Measurements from ENCODE around the gene TRAM2.

Gene TRAM2

GRCh38 chr6:52524918-52525317 is 51.9 kb downstream of the TRAM2 start:
- no peak for DNase-seq

DNA sequence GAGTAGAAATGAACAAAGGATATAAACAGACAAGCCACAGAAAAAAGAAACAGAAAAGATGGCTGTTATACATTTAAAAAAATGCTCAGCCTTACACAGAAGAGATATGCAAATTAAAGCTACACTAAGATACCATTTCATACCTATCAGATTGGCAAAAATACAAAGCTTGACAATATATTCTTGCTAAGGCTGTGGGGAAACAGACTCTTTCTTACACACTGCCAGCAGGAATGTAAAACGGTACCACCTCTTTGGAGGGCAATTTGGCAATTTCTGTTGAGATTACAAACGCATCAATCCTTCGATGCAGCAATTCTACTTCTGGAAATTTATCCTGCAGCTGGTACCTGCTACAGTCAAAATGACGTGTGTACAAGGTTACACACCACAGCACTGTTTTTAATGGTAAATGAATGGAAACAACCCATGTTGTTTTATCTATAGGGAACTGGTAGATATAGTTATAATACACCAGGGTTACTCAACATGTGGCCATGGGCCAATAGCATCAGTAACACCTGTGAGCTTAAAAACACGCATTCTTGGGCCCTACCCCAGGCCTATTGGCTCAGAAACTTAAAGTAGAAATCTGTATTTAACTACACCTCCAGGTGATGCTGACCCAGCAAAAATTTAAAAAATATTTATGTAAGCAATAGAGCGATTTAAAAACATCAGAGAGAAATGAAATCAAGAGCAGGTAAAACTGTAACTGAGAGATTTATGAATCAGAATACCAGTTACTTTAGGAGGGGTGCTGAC is 53.3 kb downstream of the TRAM2 start:
- DNase-seq, result no peak

- no peak for DNase-seq
Measured at GRCh38 chr6:52522655-52523054, 54.2 kb downstream of the TRAM2 start.

DNA sequence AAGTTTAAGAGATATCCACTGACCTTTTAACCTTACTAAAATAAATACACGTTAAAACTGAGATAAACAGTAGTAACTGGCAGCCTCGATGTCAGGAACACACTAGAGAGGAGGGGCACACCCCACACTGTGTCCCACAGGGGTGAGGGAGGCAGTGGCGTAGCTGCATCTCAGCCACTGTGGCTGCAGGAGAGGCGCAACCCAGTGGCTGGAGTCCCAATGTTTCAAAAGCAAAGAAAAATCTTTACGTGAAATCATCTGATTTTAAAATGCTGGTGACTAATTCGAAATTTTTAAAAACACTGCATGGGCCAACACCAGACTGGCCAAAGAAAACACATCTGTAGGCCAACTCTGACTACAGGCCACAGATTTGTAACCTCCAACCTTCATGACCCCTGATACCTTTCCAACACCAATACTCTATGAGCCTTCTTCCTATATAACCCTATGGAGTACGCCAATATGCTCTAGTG is 54.7 kb downstream of the TRAM2 start:
- no peak for DNase-seq

DNA sequence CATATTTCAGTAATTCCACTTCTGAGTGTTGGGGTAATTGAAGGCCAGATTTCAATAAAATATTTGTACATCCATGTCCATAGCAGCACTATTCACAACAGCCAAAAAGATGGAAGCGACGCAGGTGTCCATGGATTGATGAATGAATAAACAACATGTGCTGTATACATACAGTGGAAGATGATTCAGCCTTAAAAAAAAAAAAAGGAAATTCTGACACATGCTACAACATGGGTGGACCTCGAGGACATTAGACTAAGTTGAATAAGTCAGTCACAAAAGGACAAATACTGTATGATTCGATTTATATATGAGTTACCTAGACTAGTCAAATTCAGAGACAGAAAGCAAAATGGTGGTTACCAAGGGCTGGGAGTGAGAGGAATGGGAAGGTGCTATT is 57.2 kb downstream of the TRAM2 start:
- no peak for DNase-seq

- DNase-seq, result no peak
Measured at GRCh38 chr6:52518279-52518945, 58.4 kb downstream of the TRAM2 start.

DNA sequence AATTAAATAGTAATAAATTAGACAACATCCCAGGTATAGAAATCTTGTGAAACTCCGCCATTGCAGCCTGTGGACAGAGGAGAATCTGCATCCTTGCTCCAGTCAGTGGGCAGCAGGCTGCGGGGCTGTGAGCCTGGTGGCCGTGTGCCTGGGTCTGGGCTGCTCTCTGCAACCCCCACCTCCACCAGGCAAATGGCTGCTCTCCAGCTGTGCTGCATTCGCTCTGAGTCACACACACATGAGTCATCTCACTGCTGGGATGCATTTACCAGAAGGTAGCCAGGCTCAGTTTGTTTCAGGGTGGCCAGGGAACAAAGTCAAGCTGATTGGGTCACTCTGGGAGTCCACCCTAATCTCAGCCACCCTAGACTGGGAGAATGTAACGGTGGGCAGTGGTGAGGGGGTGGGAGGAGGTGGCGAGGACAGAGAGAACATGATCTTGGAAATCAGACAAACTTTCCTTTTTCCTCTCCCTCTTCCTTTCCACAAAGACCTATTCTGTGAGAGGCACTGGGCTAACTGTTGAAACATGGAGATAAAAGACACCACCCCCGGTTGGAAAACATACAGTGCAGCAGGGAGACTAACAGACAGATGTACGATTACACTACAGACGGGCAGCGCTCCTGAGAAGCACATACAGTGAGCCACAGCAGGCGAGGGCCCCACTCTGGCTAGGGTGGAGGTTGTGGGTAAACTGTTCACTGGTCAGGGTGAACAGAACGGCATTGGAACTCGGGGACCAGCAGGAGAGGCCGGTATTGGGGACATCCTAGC is 59.2 kb downstream of the TRAM2 start:
- DNase-seq, result no peak

GRCh38 chr6:52516943-52517342 is 59.9 kb downstream of the TRAM2 start:
- DNase-seq, result no peak

DNA sequence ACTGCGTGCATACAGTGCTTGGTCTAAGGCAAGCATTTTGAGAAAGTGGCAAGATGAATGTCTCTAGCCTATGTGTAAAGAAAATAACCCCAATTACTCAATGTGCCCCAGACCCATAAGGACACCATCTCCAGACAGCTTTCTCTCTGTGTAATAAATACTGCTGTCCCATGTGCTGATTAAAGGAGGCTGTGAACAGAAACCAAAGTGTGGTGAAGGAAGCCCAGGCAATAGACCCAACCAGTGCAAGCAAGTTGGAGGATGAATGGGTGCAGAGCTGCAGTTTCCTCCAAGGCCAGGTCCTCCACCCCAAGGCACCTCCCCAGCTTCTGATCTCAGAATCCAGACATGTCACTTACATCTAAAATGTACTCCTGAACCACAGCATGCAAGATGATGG is 60.6 kb downstream of the TRAM2 start:
- DNase-seq, result no peak

DNA sequence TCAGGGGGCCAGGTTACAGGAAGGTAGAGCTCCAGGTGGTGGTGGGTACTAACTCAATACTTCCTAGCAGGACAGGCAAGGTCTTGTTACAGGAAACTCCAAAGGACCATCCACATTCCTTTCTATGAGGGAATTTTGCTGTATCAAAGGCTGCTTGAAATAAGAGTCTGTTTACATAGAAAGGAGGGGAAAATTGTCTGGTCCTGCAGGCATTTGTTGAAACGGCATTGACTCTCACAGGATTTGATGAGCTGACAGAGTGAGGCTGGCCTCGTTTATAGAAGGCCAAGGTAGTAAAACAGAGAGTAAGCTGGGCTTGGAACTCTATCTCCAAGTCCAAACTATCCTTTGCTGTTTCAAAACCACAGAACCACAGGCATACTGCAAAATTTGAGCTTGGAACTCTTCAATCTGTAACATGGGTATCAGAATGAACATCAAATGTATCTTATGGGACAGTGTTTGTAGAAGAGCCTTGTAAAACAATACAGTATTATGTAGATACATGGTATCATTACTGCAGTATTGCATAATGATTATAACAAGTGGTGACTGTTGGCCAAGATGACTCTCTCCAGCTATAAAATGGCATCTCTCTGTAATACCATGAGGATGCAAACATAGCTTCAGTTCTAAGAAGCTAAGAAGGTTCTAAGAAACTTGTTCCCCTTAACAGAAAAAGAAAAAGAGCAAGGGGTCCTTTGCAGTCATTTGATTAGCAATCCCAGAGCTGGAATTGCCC is 61.5 kb downstream of the TRAM2 start:
- DNase-seq, result no peak

- no peak for DNase-seq
Measured at GRCh38 chr6:52514514-52514913, 62.3 kb downstream of the TRAM2 start.

- no peak for DNase-seq
Measured at GRCh38 chr6:52513896-52514295, 63.0 kb downstream of the TRAM2 start.

DNA sequence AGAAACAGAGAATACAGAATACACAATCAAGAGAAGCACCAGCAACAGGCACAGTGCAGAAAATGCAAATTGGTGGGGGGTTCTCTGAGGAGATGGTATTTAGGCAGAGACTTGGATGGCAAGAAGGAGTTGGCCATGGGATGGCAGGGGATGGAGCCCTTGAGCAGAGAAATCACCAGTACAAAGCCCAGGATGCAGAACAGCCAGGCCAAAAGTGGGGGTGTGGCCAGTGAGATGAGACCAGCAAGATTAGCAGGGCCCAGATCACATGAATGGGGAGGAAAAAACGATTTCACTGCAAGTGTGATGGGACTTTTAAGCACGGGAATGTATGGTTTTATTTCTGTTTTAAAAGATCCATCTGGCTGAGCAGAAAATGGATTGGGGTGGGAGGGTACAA is 63.4 kb downstream of the TRAM2 start:
- no peak for DNase-seq

- no peak for DNase-seq
Measured at GRCh38 chr6:52512199-52512598, 64.7 kb downstream of the TRAM2 start.

- DNase-seq, result no peak
Measured at GRCh38 chr6:52511572-52512151, 65.2 kb downstream of the TRAM2 start.

GRCh38 chr6:52511163-52511562 is 65.7 kb downstream of the TRAM2 start:
- DNase-seq, result no peak

DNA sequence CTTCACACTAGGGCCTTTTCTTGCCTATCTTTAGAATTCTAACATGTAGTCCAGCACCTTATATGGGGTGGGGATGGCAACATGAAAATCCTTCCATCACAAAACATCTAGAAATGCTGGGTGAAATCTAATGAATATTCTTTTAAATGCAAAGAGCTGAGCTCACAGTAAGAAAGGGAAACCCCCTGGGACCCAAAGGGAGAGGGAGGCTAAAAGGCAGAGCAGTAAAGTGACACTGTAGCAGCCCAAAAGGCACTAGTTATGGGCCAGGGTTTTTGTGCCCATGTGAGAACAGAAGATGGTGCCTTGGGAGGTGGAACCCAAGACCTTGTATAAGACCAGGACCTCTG is 66.7 kb downstream of the TRAM2 start:
- no peak for DNase-seq

- DNase-seq, result no peak
Measured at GRCh38 chr6:52509281-52510212, 67.3 kb downstream of the TRAM2 start.

DNA sequence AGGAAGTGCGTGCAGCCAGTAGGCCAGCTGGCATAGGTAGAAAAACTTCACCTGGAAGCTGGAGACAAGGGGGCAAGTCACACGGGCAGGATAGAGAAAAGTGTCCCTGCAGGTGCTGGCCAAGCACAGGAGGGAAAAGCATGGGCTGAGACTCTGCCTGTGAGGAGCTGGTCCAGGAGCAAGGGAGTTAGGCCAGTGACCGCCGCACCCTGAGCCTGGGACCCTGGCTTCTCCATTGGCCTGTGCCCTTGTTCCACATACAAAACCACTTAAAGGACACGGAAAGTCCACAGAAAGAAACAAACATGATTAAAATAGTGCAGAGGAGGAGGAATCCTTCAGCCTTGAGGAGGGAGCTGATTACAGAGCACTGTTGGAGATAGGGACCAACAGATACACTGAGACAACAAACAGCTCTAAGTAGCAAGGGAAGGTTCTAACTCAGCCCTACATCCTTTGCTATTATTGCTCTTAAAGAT is 68.6 kb downstream of the TRAM2 start:
- DNase-seq, result no peak

DNA sequence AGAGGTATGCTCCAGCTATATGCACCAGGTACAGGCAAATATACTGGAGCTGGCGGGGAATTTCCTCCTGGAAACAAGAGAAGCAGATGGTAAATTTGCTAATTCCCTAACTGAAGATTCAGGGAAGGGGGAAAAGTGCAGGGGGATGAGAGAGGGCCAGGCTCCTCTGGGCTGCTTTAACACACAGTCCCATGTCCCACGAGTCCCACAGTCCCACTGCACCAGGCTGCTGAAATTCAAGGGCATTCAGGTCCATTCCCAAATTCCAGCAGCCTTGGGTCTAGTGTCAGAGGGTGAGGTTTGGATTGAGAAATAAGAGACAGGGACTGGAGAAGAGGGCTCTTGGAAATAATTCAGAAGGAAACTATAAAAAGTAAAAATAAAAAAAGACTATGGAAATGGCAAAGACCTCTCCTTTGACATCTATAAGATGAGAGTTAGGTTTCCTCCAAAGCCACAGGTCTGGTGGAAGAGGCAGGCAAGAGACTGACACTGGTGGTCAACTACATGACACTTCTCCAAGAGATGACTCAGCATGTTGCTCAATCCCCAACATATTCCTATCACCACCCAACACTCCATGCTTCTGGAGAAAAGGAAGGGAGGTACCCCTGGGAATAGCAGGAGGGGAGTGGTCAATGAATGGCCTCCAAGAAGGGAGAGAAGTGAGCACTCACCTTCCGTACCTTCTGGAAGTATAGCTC is 69.2 kb downstream of the TRAM2 start:
- DNase-seq, result no peak

- DNase-seq, result no peak
Measured at GRCh38 chr6:52506476-52506875, 70.4 kb downstream of the TRAM2 start.
